ENCODE measurements around the gene AOAH.
"Not testable (repeated sequence)": the region's sequence is repeated elsewhere in the genome, so short reads cannot be mapped to it uniquely, and the experiment has no call there.

AOAH gene

GRCh38 chr7:36736090-36736898 is 12.0 kb upstream of the AOAH start:
- DNase-seq = no peak

- DNase-seq = no peak
These were observed 10.9 kb upstream of the AOAH start for GRCh38 chr7:36735172-36735571.

- DNase-seq = no peak
These were observed 10.4 kb upstream of the AOAH start for GRCh38 chr7:36734731-36735130.

GRCh38 chr7:36733411-36733810 is 9.1 kb upstream of the AOAH start:
- DNase-seq = no peak

- DNase-seq = no peak
These were observed 8.5 kb upstream of the AOAH start for GRCh38 chr7:36732806-36733205.

- no peak for DNase-seq
These were observed 5.8 kb upstream of the AOAH start for GRCh38 chr7:36730046-36730445.

GRCh38 chr7:36728143-36728542 is 3.8 kb upstream of the AOAH start:
- DNase-seq = no peak

- DNase-seq = no peak
These were observed 2.7 kb upstream of the AOAH start for GRCh38 chr7:36726806-36727503.

- no peak for DNase-seq
These were observed 2.0 kb upstream of the AOAH start for GRCh38 chr7:36726311-36726710.

- no peak for DNase-seq
These were observed 702 bp upstream of the AOAH start for GRCh38 chr7:36724996-36725395.

- DNase-seq = no peak
These were observed 1.0 kb downstream of the AOAH start for GRCh38 chr7:36723291-36723690.

- DNase-seq = no peak
These were observed 5.1 kb downstream of the AOAH start for GRCh38 chr7:36719083-36719632.

- DNase-seq = no peak
These were observed 6.7 kb downstream of the AOAH start for GRCh38 chr7:36717586-36717985.

GRCh38 chr7:36716802-36717201 is 7.5 kb downstream of the AOAH start:
- not testable (repeated sequence) for DNase-seq

GRCh38 chr7:36712015-36712414 is 12.3 kb downstream of the AOAH start:
- no peak for DNase-seq

- DNase-seq = no peak
These were observed 13.0 kb downstream of the AOAH start for GRCh38 chr7:36711256-36711655.

- DNase-seq = no peak
These were observed 14.0 kb downstream of the AOAH start for GRCh38 chr7:36710186-36710791.

- no peak for DNase-seq
These were observed 15.5 kb downstream of the AOAH start for GRCh38 chr7:36708767-36709166.

GRCh38 chr7:36707898-36708297 is 16.4 kb downstream of the AOAH start:
- DNase-seq = no peak

- no peak for DNase-seq
These were observed 16.8 kb downstream of the AOAH start for GRCh38 chr7:36707465-36707864.

GRCh38 chr7:36703860-36704259 is 20.4 kb downstream of the AOAH start:
- DNase-seq = not testable (repeated sequence)

- no peak for DNase-seq
These were observed 31.8 kb downstream of the AOAH start for GRCh38 chr7:36692456-36692855.

- no peak for DNase-seq
These were observed 32.3 kb downstream of the AOAH start for GRCh38 chr7:36691983-36692382.
